K562 (cell line): ENCODE results near the gene DHDDS. TPM values are rescaled to one million over a fixed set of nuclear protein-coding genes. Genes with fewer than 3 reads are reported as not detected.

Experiments
- CHD2 ChIP-seq: IDR thresholded peaks from 2 replicates; pipeline ENCODE4 v1.6.1; 2011; ENCODE audit warnings: low read depth, low read length
- DIDO1 ChIP-seq: fragments of 450-650 bp; IDR thresholded peaks from 2 replicates; pipeline ENCODE4 v1.6.1; 2016; ENCODE audit warnings: low read depth, missing biosample characterization, missing genetic modification characterization
- E2F1 ChIP-seq: sonication (generic); formaldehyde crosslinking; IDR thresholded peaks from 2 replicates; pipeline ENCODE4 v1.8.1; 2023; ENCODE audit warnings: mild to moderate bottlenecking, missing genetic modification reagents, moderate library complexity
- E2F3 ChIP-seq: fragments of 250-450 bp; sonication (Bioruptor Pico); IDR thresholded peaks from 2 replicates; pipeline ENCODE4 v1.4.0; 2020; ENCODE audit warnings: mild to moderate bottlenecking
- HNRNPL ChIP-seq: fragments of 200-400 bp; formaldehyde crosslinking; IDR thresholded peaks from 2 replicates; pipeline ENCODE4 v1.6.1; 2017; ENCODE audit warnings: low read depth, mild to moderate bottlenecking, low read length
- MEIS2 ChIP-seq: fragments of 450-650 bp; IDR thresholded peaks from 2 replicates; pipeline ENCODE4 v1.6.1; 2014; ENCODE audit warnings: mild to moderate bottlenecking; ENCODE audit not compliant: partially characterized antibody
- MTF1 ChIP-seq: fragments of 250-450 bp; sonication (Bioruptor Pico); IDR thresholded peaks from 2 replicates; pipeline ENCODE4 v1.9.0; 2021; ENCODE audit warnings: moderate library complexity, mild to moderate bottlenecking, inconsistent platforms, borderline replicate concordance
- PTTG1 ChIP-seq: fragments of 450-650 bp; IDR thresholded peaks from 2 replicates; pipeline ENCODE4 v1.6.1; 2016; ENCODE audit warnings: low read depth, mild to moderate bottlenecking, missing genetic modification characterization, missing compliant biosample characterization
- RB1 ChIP-seq: fragments of 450-650 bp; IDR thresholded peaks from 2 replicates; pipeline ENCODE4 v1.6.1; 2017; ENCODE audit warnings: low read depth, mild to moderate bottlenecking
- RUNX1 ChIP-seq: sonication (generic); IDR thresholded peaks from 2 replicates; pipeline ENCODE4 v1.6.1; 2016; ENCODE audit warnings: antibody characterized with exemption, low read depth
- SIN3A ChIP-seq, 2 experiments: fragments of 150-350 bp in 1 of 2; IDR thresholded peaks; 2 replicates each; pipeline ENCODE4 v1.6.1; 2011 to 2016; ENCODE audit warnings: borderline replicate concordance in 2 of 2, low read depth in 2 of 2, low read length in 2 of 2, mild to moderate bottlenecking in 2 of 2, moderate library complexity in 2 of 2; ENCODE audit not compliant: control insufficient read depth in 1 of 2
- ZBTB34 ChIP-seq: fragments of 250-450 bp; sonication (Bioruptor Pico); IDR thresholded peaks from 2 replicates; pipeline ENCODE4 v1.8.0; 2021; ENCODE audit warnings: mild to moderate bottlenecking, moderate library complexity
- ZNF143 ChIP-seq: sonication (generic); formaldehyde crosslinking; IDR thresholded peaks from 2 replicates; pipeline ENCODE4 v1.9.0; 2022; ENCODE audit warnings: mild to moderate bottlenecking, missing genetic modification reagents
- ZNF347 ChIP-seq: fragments of 450-650 bp; formaldehyde crosslinking; IDR thresholded peaks from 2 replicates; pipeline ENCODE4 v1.4.0; 2020; ENCODE audit warnings: low read depth, mild to moderate bottlenecking, moderate library complexity
- ZNF644 ChIP-seq: fragments of 200-800 bp; sonication (Bioruptor generic); IDR thresholded peaks from 2 replicates; pipeline ENCODE4 v1.6.1; 2016; ENCODE audit warnings: low read depth, missing genetic modification characterization, missing compliant biosample characterization
- ZNF668 ChIP-seq: fragments of 250-450 bp; sonication (Bioruptor Pico); IDR thresholded peaks from 2 replicates; pipeline ENCODE4 v1.8.0; 2022; ENCODE audit warnings: mild to moderate bottlenecking, inconsistent platforms
- polyA plus RNA-seq, 8 experiments: library from polyadenylated mRNA; depleted of rRNA in 4 of 8; stranded (reverse) in 5 of 8; unstranded in 3 of 8; fragments of >200 nt; fragmentation: Nextera tagmentation in 2 of 8; fragmentation: Illumina TruSeq in 1 of 8; extraction: Ambion mirVana in 2 of 8; extraction: Trizol in 1 of 8; gene quantifications; 2 replicates each; pipeline versions ENCODE4 v1.2.1 to v1.2.3, GENCODE V29; 2011 to 2014; ENCODE audit warnings: inconsistent platforms in 1 of 8, missing spikeins in 1 of 8
- total RNA-seq, 7 experiments: library from RNA; depleted of rRNA in 6 of 7; stranded (reverse); fragments of >200 nt in 6 of 7; fragmentation: Illumina TruSeq in 2 of 7; extraction: Trizol in 2 of 7; gene quantifications; 2 replicates each; pipeline versions ENCODE4 v1.2.1 to v1.2.3, GENCODE V29; 2011 to 2021; ENCODE audit warnings: low replicate concordance in 1 of 7
- TF ChIP-seq, protein P1 (sequence below): fragments of 450-650 bp; IDR thresholded peaks from 2 replicates; pipeline ENCODE4 v1.7.0; 2016; ENCODE audit warnings: borderline replicate concordance
- TF ChIP-seq, protein P2 (sequence below): sonication (generic); formaldehyde crosslinking; IDR thresholded peaks from 2 replicates; pipeline ENCODE4 v1.8.0; 2022; ENCODE audit warnings: missing genetic modification reagents, mild to moderate bottlenecking, borderline replicate concordance
- TF ChIP-seq, protein P3 (sequence below): fragments of 250-450 bp; sonication (Bioruptor Pico); IDR thresholded peaks from 2 replicates; pipeline ENCODE4 v1.8.0; 2021; ENCODE audit warnings: moderate library complexity, mild to moderate bottlenecking, inconsistent platforms
- TF ChIP-seq, protein P4 (sequence below): fragments of 450-650 bp; IDR thresholded peaks from one replicate; pipeline ENCODE4 v1.6.1; 2018; ENCODE audit warnings: mild to moderate bottlenecking, moderate library complexity; ENCODE audit not compliant: partially characterized antibody

Gene DHDDS
- total and polyA plus RNA-seq, 9 of the 15 experiments (the other 6 are each of a cell fraction or from before 2014, with no cell fraction given), result 33.3 to 55.0 (median 44.3) TPM

- TF ChIP-seq SIN3A (IDR thresholded peaks at IDR 0.05; ENCODE audit: borderline replicate concordance in 2 of 2, control insufficient read depth in 1 of 2, low read depth in 2 of 2, low read length in 2 of 2) (peak; percentile 100), RB1 (peak; percentile 81), E2F1 (peak; percentile 100), E2F3 (peak; percentile 68; the same call in 1 of the 2 replicates), MTF1 (peak; percentile 48; the same call in 1 of the 2 replicates), RUNX1 (0 out of 2 replicates have a peak, but pooled peaks have one; percentile 61), ZNF347 (CRISPR knock-in tag) (no peak), ZBTB34 (CRISPR knock-in tag) (no peak), ZNF143 (CRISPR knock-in tag) (peak; percentile 67; the same call in 1 of the 2 replicates), DIDO1 (tag) (no peak), CHD2 (no peak), PTTG1 (peak; percentile 70), MEIS2 (no peak), HNRNPL (no peak), ZNF644 (tag) (peak; percentile 99), ZNF668 (peak; percentile 90; the same call in 1 of the 2 replicates)
- TF ChIP-seq, protein P1, sequence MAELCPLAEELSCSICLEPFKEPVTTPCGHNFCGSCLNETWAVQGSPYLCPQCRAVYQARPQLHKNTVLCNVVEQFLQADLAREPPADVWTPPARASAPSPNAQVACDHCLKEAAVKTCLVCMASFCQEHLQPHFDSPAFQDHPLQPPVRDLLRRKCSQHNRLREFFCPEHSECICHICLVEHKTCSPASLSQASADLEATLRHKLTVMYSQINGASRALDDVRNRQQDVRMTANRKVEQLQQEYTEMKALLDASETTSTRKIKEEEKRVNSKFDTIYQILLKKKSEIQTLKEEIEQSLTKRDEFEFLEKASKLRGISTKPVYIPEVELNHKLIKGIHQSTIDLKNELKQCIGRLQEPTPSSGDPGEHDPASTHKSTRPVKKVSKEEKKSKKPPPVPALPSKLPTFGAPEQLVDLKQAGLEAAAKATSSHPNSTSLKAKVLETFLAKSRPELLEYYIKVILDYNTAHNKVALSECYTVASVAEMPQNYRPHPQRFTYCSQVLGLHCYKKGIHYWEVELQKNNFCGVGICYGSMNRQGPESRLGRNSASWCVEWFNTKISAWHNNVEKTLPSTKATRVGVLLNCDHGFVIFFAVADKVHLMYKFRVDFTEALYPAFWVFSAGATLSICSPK, result no peak
- TF ChIP-seq, protein P2, sequence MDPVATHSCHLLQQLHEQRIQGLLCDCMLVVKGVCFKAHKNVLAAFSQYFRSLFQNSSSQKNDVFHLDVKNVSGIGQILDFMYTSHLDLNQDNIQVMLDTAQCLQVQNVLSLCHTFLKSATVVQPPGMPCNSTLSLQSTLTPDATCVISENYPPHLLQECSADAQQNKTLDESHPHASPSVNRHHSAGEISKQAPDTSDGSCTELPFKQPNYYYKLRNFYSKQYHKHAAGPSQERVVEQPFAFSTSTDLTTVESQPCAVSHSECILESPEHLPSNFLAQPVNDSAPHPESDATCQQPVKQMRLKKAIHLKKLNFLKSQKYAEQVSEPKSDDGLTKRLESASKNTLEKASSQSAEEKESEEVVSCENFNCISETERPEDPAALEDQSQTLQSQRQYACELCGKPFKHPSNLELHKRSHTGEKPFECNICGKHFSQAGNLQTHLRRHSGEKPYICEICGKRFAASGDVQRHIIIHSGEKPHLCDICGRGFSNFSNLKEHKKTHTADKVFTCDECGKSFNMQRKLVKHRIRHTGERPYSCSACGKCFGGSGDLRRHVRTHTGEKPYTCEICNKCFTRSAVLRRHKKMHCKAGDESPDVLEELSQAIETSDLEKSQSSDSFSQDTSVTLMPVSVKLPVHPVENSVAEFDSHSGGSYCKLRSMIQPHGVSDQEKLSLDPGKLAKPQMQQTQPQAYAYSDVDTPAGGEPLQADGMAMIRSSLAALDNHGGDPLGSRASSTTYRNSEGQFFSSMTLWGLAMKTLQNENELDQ (CRISPR knock-in tag), result peak; percentile 100
- TF ChIP-seq, protein P3, sequence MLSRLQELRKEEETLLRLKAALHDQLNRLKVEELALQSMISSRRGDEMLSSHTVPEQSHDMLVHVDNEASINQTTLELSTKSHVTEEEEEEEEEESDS (CRISPR knock-in tag), result no peak
- TF ChIP-seq, protein P4, sequence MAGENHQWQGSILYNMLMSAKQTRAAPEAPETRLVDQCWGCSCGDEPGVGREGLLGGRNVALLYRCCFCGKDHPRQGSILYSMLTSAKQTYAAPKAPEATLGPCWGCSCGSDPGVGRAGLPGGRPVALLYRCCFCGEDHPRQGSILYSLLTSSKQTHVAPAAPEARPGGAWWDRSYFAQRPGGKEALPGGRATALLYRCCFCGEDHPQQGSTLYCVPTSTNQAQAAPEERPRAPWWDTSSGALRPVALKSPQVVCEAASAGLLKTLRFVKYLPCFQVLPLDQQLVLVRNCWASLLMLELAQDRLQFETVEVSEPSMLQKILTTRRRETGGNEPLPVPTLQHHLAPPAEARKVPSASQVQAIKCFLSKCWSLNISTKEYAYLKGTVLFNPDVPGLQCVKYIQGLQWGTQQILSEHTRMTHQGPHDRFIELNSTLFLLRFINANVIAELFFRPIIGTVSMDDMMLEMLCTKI, result no peak
Measured at GRCh38 chr1:26408604-26409003, 23.5 kb upstream of the DHDDS start (continued).
